BLaER1 treated with 17β-estradiol and CSF1 and Interleukin-3, amounts not matched to agents 10 nM and 100 nM (cell line): ENCODE results near the gene ULK1.

Experiments used
- H3K27ac ChIP-seq, 11 experiments: shearing (Covaris generic); formaldehyde crosslinking; 2 replicates each; pipeline ENCODE4 v1.8.1; 2022
- H3K27me3 ChIP-seq, 11 experiments: shearing (Covaris generic); formaldehyde crosslinking; 2 replicates each; pipeline ENCODE4 v1.8.1; 2022
- H3K36me3 ChIP-seq, 11 experiments: shearing (Covaris generic); formaldehyde crosslinking; 2 replicates each; pipeline ENCODE4 v1.8.1; 2022
- H3K4me1 ChIP-seq, 10 experiments: shearing (Covaris generic); formaldehyde crosslinking; 2 replicates each; pipeline ENCODE4 v1.8.1; 2022
- H3K4me2 ChIP-seq, 11 experiments: shearing (Covaris generic); formaldehyde crosslinking; 2 replicates each; pipeline ENCODE4 v1.8.1; 2022
- H3K4me3 ChIP-seq, 10 experiments: shearing (Covaris generic); formaldehyde crosslinking; 2 replicates each; pipeline ENCODE4 v1.8.1; 2022
- H3K9ac ChIP-seq, 11 experiments: shearing (Covaris generic); formaldehyde crosslinking; 2 replicates each; pipeline ENCODE4 v1.8.1; 2022
- H3K9me3 ChIP-seq, 11 experiments: shearing (Covaris generic); formaldehyde crosslinking; replicated peaks in 1 of 11; 2 replicates each; pipeline ENCODE4 v1.8.1; 2022
- H4K20me1 ChIP-seq, 11 experiments: shearing (Covaris generic); formaldehyde crosslinking; 2 replicates each; pipeline ENCODE4 v1.8.1; 2022
- Cebpa-rat ChIP-seq, 11 experiments: shearing (Covaris generic); IDR thresholded peaks; 2 replicates each; pipeline ENCODE4 v1.8.1; 2022

The ULK1 gene

GRCh38 chr12:131851741-131852550 is 42.5 kb upstream of the ULK1 start:
- Histone ChIP-seq H3K36me3 (peaks cover 0 to 17% (median 0%) of the 10 kb centered on the region in 11 experiments; a peak in 5 of 22 replicates), H3K4me3 (peak overlapping the region in 7 of 10 experiments; percentile 34 to 57 (median 42); a peak in 12 of 20 replicates), H3K27me3 (peaks cover 0 to 32% (median 0%) of the 10 kb centered on the region in 11 experiments; a peak in 5 of 22 replicates), H4K20me1 (peaks cover 0 to 44% (median 17%) of the 10 kb centered on the region in 11 experiments; a peak in 15 of 22 replicates), H3K9me3 (no peaks in the 10 kb centered on the region), H3K27ac (peak overlapping the region in 9 of 11 experiments; percentile 38 to 76 (median 69); a peak in 17 of 22 replicates), H3K9ac (peak overlapping the region in 10 of 11 experiments; percentile 11 to 73 (median 63); a peak in 19 of 22 replicates), H3K4me2 (peak overlapping the region; percentile 76 to 100 (median 95)), H3K4me1 (peaks cover 22 to 60% (median 49%) of the 10 kb centered on the region in 10 experiments)
- TF ChIP-seq Cebpa-rat (IDR thresholded peaks at IDR 0.05): no peak

GRCh38 chr12:131852551-131853299 is 41.7 kb upstream of the ULK1 start:
- H3K4me2 ChIP-seq: peak overlapping the region; percentile 76 to 100 (median 95)
- peak overlapping the region; percentile 7 to 73 (median 59); a peak in 20 of 22 replicates for H3K9ac ChIP-seq
- no peak for TF ChIP-seq Cebpa-rat (IDR thresholded peaks at IDR 0.05)
- peaks cover 0 to 32% (median 0%) of the 10 kb centered on the region in 11 experiments; a peak in 5 of 22 replicates for H3K27me3 ChIP-seq
- peak overlapping the region in 9 of 11 experiments; percentile 38 to 76 (median 69); a peak in 18 of 22 replicates for H3K27ac ChIP-seq
- H3K4me3 ChIP-seq: peak overlapping the region in 7 of 10 experiments; percentile 34 to 57 (median 42); a peak in 12 of 20 replicates
- H4K20me1 ChIP-seq: peaks cover 0 to 44% (median 17%) of the 10 kb centered on the region in 11 experiments; a peak in 15 of 22 replicates
- H3K4me1 ChIP-seq: peaks cover 22 to 60% (median 49%) of the 10 kb centered on the region in 10 experiments
- H3K36me3 ChIP-seq: peaks cover 0 to 17% (median 0%) of the 10 kb centered on the region in 11 experiments; a peak in 5 of 22 replicates
- no peaks in the 10 kb centered on the region for H3K9me3 ChIP-seq

- H3K4me2 ChIP-seq: peak overlapping the region in 8 of 11 experiments; percentile 93 to 100 (median 96); a peak in 15 of 22 replicates
- peaks cover 22 to 60% (median 49%) of the 10 kb centered on the region in 10 experiments for H3K4me1 ChIP-seq
- peaks cover 0 to 17% (median 0%) of the 10 kb centered on the region in 11 experiments; a peak in 5 of 22 replicates for H3K36me3 ChIP-seq
- H3K27ac ChIP-seq: no peak overlapping the region
- no peak for TF ChIP-seq Cebpa-rat (IDR thresholded peaks at IDR 0.05)
- H3K27me3 ChIP-seq: peaks cover 0 to 32% (median 0%) of the 10 kb centered on the region in 11 experiments; a peak in 5 of 22 replicates
- H4K20me1 ChIP-seq: peaks cover 0 to 44% (median 17%) of the 10 kb centered on the region in 11 experiments; a peak in 15 of 22 replicates
- no peak overlapping the region for H3K9ac ChIP-seq
- H3K4me3 ChIP-seq: no peak overlapping the region
- H3K9me3 ChIP-seq: no peaks in the 10 kb centered on the region
Measured at GRCh38 chr12:131853832-131854797, 40.3 kb upstream of the ULK1 start.

GRCh38 chr12:131854861-131855476 is 39.5 kb upstream of the ULK1 start:
- Histone ChIP-seq H3K9ac (no peak overlapping the region), H3K4me3 (no peak overlapping the region), H3K4me2 (peak overlapping the region in 7 of 11 experiments; percentile 4 to 97 (median 14); a peak in 6 of 22 replicates), H3K4me1 (peaks cover 22 to 64% (median 51%) of the 10 kb centered on the region in 10 experiments), H3K27me3 (peaks cover 0 to 32% (median 0%) of the 10 kb centered on the region in 11 experiments; a peak in 5 of 22 replicates), H3K27ac (no peak overlapping the region), H3K9me3 (no peaks in the 10 kb centered on the region), H3K36me3 (peaks cover 0 to 11% (median 0%) of the 10 kb centered on the region in 11 experiments; a peak in 4 of 22 replicates), H4K20me1 (peaks cover 0 to 39% (median 17%) of the 10 kb centered on the region in 11 experiments; a peak in 15 of 22 replicates)
- no peak for TF ChIP-seq Cebpa-rat (IDR thresholded peaks at IDR 0.05)

GRCh38 chr12:131855521-131856142 is 38.8 kb upstream of the ULK1 start:
- no peak for TF ChIP-seq Cebpa-rat (IDR thresholded peaks at IDR 0.05)
- peaks cover 0 to 35% (median 17%) of the 10 kb centered on the region in 11 experiments; a peak in 15 of 22 replicates for H4K20me1 ChIP-seq
- H3K9me3 ChIP-seq: no peaks in the 10 kb centered on the region
- H3K36me3 ChIP-seq: peaks cover 0 to 7% (median 0%) of the 10 kb centered on the region in 11 experiments; a peak in 3 of 22 replicates
- H3K4me2 ChIP-seq: peak overlapping the region in 4 of 11 experiments; percentile 4 to 14 (median 9); a peak in 3 of 22 replicates
- peaks cover 28 to 67% (median 55%) of the 10 kb centered on the region in 10 experiments for H3K4me1 ChIP-seq
- H3K27me3 ChIP-seq: peaks cover 0 to 32% (median 0%) of the 10 kb centered on the region in 11 experiments; a peak in 5 of 22 replicates
- H3K27ac ChIP-seq: no peak overlapping the region
- H3K9ac ChIP-seq: no peak overlapping the region
- H3K4me3 ChIP-seq: no peak overlapping the region

- Histone ChIP-seq H3K4me2 (no peak overlapping the region), H3K9ac (no peak overlapping the region), H3K4me3 (no peak overlapping the region), H4K20me1 (peaks cover 0 to 26% (median 14%) of the 10 kb centered on the region in 11 experiments; a peak in 15 of 22 replicates), H3K4me1 (peaks cover 33 to 63% (median 53%) of the 10 kb centered on the region in 10 experiments), H3K27ac (no peak overlapping the region), H3K9me3 (no peaks in the 10 kb centered on the region), H3K27me3 (peaks cover 0 to 29% (median 0%) of the 10 kb centered on the region in 11 experiments; a peak in 5 of 22 replicates), H3K36me3 (no peaks in the 10 kb centered on the region)
- no peak for TF ChIP-seq Cebpa-rat (IDR thresholded peaks at IDR 0.05)
Measured at GRCh38 chr12:131856366-131857097, 37.9 kb upstream of the ULK1 start.
